Fibroblast of pulmonary artery (primary cell): ENCODE measurements around the gene HPCAL4.

Experiments used
- DNase-seq: peaks from one replicate; pipeline ENCODE4 v3.0.0-alpha.2; 2010; ENCODE audit warnings: low read depth
- H3K4me3 ChIP-seq: replicated peaks from 2 replicates; pipeline ENCODE4 v1.5.1; 2011; ENCODE audit warnings: low read depth, mild to moderate bottlenecking, control low read depth, low read length, moderate library complexity
- CTCF ChIP-seq: IDR thresholded peaks from 2 replicates; pipeline ENCODE4 v1.5.1; 2011; ENCODE audit warnings: mild to moderate bottlenecking, control low read depth, low read length, inconsistent platforms; ENCODE audit errors: missing control alignments

Gene HPCAL4

DNA sequence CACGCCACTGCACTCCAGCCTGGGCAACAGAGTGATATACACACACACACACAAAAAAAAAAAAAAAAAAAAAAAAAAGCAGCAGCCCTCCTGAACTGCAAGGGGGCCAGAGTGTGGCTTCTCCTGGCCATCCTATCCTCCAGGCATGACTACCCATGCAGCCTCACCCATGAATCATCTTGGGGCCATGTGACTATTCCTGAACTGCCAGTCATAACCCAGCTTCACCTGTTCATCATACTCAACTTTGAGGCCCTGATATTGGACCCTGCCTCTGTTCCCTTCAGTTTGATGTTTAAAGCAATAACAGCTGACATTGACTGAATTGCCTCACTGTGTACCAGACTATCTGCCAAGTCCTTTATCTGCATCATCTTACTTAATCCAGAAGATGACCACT lies 2.8 kb upstream of the HPCAL4 start:
- DNase-seq = no peak
- H3K4me3 ChIP-seq = no peak overlapping the region
- no peak for TF ChIP-seq CTCF

DNA sequence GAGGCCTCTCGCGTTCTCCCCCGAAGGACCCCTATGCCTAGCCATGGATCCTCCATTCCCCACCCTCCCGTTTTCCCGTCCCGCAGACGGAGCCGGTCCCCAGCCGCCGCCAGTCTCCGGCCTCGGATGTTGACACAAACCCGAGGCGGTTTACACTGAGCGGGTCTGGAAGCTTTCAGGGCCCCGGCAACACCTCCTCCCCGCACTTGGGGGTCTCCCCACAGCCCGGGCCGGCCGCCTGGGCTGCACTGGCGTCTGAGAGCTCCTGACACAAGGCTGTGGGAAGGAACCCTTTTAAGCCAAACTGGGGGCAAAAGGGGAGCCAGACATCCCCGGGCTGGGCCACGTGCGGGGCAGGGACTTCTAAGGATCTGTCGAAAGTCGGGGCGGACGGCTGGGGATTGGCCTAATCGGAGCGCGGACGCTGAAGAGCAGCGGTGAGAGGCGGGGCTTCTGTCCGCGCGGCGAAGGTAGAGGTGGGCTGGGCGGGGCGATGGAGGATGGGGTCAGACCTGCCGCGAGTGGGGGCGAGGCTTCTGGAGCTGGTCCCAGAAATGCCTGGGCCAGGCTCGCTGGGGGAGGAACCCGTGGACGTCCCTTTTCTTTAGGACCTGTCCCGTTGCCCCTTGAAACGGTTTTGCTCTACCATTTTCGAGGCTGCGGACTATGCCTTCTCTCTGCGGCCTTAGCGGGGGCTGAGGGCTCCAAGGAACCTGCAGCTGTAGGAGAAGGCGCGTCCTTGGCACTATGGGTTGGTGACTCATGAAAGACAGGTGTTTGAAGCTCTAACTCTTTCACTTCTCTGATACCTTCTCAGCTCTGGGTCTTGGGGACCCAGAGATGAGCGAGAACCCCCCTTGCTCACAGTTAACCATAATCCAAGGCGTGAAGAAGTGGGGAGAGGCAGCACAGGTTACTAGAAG lies 1.2 kb upstream of the HPCAL4 start:
- no peak for DNase-seq
- H3K4me3 ChIP-seq = no peak overlapping the region
- TF ChIP-seq CTCF = no peak

DNA sequence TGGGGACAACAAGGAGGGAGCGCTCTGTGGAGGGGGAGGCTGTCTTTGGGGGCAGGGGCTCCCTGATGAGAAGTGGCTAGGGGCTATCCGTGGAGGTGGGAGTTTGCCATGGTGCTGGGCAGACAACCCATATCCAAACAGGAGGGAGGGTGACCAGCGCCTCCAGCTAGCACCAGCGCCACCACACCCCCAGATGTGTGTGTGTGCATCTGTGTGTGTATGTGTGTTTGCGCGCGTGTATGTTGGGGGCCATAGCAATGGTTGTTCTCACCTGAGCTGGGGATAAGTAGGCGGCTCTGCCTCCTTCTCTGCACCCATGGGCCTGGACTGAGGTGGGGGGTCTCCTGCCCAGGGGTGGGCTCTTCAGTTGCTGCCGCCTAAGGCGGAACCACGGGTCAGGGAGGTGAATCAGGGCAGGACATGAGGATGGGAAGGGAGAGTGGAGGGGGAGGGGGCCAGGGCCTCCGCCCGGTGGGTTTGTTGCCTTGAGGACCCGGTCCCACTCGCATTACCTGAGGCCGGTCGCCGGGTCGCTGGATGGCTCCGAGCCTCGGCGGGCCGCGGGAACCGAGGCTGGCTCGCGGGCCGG lies 345 bp downstream of the HPCAL4 start:
- H3K4me3 ChIP-seq = no peak overlapping the region
- no peak for TF ChIP-seq CTCF
- no peak for DNase-seq

DNA sequence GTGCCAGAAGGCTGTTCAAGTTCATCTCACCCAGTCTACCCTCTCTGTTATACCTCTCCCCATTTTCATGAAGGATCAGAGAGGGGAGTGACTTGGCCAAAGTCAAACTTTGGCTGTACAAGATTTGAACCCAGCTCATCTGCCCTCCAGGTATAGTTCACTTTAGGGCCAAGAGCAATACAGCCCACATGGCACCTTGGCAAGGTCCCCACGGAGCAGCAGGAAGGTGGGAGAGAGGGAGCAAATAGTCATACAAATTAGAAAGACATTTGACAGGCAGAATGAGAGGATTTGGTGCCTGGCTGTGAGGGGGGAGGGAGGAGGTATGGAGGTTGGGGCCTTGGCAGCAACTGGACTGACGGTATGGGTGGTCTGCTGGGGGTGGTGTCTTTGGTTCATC lies 1.0 kb downstream of the HPCAL4 start:
- no peak for TF ChIP-seq CTCF
- H3K4me3 ChIP-seq = no peak overlapping the region
- DNase-seq = no peak

- TF ChIP-seq CTCF = no peak
- H3K4me3 ChIP-seq = no peak overlapping the region
- DNase-seq = no peak
These were observed 1.6 kb downstream of the HPCAL4 start for GRCh38 chr1:39689635-39690034.

- no peak for DNase-seq
- H3K4me3 ChIP-seq = no peak overlapping the region
- no peak for TF ChIP-seq CTCF
These were observed 2.0 kb downstream of the HPCAL4 start for GRCh38 chr1:39689214-39689613.
